ENCODE results near the gene CCL2.
"Not testable (repeated sequence)": the region's sequence is repeated elsewhere in the genome, so short reads cannot be mapped to it uniquely, and the experiment has no call there.

CCL2 gene

DNA sequence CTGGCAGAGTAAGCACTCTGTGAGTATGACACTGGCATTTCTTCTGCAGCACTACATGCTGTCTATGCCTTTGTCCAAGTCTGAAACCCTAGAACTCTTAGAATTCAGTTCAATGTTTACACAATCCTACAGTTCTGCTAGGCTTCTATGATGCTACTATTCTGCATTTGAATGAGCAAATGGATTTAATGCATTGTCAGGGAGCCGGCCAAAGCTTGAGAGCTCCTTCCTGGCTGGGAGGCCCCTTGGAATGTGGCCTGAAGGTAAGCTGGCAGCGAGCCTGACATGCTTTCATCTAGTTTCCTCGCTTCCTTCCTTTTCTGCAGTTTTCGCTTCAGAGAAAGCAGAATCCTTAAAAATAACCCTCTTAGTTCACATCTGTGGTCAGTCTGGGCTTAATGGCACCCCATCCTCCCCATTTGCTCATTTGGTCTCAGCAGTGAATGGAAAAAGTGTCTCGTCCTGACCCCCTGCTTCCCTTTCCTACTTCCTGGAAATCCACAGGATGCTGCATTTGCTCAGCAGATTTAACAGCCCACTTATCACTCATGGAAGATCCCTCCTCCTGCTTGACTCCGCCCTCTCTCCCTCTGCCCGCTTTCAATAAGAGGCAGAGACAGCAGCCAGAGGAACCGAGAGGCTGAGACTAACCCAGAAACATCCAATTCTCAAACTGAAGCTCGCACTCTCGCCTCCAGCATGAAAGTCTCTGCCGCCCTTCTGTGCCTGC, at the start of gene CCL2:
Gene CCL2 (plus strand): TSS at position 635 of the 730 bp plus-strand sequence. CDS start 65 bp downstream, at position 700.
- no peak for DNase-seq

DNA sequence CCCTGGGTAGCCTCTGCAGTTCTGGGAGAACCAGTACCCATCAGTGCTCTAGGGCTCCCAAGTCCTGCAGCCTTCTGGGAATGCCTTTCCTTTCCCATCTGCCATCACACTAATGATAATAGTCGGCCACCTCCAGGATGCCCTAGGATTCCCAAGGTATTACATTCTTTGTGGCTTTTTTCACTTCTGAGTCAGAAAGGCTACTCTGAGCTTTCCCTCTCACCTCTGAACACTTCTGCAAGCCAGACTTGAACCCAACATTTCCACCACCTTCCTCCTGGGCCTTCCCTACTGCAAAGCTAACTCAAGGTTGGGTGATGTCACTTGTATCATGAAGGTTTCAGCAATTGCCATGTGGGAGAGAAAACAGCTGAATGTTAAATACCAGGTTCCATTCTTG, 49.7 kb upstream of the CCL2 start:
- DNase-seq: no peak

GRCh38 chr17:34206569-34206968, 48.5 kb upstream of the CCL2 start:
- DNase-seq: no peak

GRCh38 chr17:34207572-34207971, 47.5 kb upstream of the CCL2 start:
- DNase-seq: no peak

- no peak for DNase-seq
These were observed 36.3 kb upstream of the CCL2 start for GRCh38 chr17:34218748-34219147.

DNA sequence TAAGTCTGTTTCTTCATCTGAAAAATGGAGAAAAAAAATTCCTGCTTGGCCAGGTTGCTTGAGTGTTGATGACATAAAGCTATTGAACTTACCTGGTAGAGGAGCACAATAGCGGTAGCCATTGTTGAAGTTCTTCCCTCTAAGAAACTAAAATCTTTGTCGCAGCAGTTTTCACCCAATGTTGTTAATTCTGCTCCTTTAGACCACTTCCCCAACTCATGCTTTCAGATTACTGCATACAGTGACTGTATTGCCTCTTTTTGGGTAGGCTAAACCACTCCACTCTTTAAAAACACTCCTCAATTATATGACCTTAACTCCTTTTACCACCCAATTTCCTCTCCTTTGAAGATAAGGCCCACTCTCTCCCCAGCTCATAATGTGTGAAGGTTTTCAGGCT, 35.7 kb upstream of the CCL2 start:
- DNase-seq: no peak

GRCh38 chr17:34220045-34220751, 34.9 kb upstream of the CCL2 start:
- no peak for DNase-seq

- DNase-seq: no peak
These were observed 34.2 kb upstream of the CCL2 start for GRCh38 chr17:34220752-34221395.

- no peak for DNase-seq
These were observed 33.7 kb upstream of the CCL2 start for GRCh38 chr17:34221411-34221810.

DNA sequence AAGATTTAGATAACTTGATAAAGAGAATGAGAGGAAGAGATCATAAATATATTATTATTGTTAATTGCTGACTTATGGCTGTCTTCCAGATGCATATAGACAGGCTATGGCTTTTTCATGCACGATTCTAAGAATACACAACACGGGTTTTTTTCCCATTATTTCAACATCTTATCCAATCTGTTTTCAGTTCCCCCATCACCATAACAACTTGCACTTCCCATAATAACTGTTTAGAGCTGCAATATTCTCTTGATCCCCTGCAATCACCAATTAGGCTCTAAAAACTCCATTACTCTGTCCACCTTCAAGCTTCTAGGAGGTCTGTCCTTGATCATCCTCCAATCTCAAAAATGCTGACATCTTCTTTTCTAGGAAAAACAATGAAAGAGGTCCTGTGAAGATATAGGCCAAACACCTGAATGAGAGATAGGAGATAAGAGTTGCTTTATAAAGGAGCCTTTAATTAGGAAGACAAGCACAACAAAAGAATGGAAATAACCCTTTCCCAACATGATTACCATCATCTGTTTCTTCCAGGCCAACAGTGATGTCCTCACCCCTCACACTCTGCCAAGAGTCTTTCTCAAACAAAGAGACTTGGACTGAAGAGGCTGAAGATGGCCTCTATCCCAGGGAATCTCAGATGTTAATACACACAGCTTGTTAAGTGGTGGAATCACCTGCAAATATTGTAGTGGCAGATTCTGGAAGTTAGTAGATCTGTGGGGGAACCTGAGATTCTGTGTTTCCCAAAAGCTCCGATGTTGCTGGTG, 32.2 kb upstream of the CCL2 start:
- no peak for DNase-seq

- no peak for DNase-seq
These were observed 30.0 kb upstream of the CCL2 start for GRCh38 chr17:34225046-34225445.

- no peak for DNase-seq
These were observed 28.9 kb upstream of the CCL2 start for GRCh38 chr17:34226011-34226743.

DNA sequence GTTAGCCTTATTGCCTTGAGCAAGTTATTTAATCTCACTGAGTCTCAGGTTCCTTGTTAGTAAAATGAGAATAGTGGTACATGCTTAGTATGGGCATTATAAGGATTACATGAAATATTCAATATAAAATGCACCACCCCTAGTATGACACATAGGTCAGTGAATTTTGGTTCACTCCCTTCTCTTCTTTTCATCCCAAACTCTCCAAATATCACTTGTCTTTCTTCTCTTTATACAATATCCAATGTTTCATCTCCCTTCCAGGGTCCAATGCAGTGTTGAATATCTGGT, 28.4 kb upstream of the CCL2 start:
- no peak for DNase-seq

GRCh38 chr17:34227293-34227692, 27.8 kb upstream of the CCL2 start:
- not testable (repeated sequence) for DNase-seq

DNA sequence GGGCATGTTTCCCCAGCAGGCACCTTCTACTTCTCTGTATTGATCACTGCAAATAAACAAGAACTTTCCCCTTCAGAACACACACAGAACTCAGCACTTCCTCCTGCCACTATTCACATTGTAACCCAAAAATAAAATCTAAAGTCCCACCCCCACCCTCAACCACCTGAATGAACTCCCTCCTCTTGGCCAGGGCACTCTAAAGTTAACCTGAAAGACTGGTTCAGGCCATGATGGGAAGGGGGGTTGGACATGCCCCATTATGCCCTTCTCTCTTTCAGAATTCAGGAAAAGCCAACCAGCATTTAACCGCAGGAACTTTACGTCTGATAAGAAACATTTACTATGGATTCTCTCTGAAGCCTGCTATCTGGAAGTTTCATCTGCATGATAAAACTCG, 27.4 kb upstream of the CCL2 start:
- DNase-seq: no peak

DNA sequence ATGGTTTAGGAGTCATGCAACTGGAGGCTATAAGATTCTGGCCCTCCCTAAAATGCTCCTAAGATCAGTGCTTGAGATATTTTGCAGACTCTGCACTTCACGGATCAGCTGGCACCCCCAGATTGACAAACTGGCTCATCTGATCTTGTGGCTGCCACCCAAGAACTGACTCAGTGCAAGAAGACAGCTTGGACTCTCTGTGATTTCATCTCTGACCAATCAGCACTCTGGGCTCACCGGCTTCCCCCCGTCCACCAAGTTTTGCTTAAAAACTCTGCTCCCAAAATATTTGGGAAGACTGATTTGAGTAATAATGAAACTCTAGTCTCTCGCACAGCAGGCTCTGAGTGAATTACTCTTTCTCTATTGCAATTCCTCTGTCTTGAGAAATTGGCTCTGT, 26.3 kb upstream of the CCL2 start:
- DNase-seq: no peak

DNA sequence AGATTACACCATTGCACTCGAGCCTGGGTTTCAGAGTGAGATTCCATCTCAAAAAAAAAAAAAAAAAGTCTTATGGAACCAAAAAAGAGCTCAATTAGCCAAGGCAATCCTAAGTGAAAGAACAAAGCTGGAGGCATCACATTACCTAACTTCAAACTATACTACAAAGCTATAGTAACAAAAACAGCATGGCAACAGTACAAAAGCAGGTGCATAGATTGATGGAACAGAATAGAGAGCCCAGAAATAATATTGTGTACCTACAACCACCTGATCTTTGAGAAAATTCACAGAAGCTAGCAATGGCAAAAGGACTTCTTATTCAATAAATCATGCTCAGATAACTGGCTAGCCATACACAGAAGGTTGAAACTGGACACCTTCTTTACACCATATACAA, 24.7 kb upstream of the CCL2 start:
- no peak for DNase-seq

DNA sequence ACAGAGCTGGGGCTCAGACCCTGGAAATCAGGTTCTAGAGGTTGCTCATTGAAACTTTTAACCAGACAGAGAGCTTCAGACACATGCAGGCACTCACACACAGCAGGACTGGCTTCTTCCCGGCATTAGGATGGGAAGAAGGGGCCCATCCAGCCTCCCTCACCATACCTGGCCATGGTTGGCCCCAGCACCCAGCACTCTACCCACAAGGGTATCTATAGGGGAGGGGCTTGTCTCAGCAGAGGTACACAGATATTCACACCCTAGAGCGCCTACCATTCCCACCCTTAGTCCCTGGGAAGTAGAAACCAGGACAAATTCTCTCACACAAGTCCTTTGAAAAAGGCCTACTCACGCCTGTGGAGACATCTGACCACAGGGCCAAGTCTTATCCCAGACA, 20.5 kb upstream of the CCL2 start:
- DNase-seq: no peak

DNA sequence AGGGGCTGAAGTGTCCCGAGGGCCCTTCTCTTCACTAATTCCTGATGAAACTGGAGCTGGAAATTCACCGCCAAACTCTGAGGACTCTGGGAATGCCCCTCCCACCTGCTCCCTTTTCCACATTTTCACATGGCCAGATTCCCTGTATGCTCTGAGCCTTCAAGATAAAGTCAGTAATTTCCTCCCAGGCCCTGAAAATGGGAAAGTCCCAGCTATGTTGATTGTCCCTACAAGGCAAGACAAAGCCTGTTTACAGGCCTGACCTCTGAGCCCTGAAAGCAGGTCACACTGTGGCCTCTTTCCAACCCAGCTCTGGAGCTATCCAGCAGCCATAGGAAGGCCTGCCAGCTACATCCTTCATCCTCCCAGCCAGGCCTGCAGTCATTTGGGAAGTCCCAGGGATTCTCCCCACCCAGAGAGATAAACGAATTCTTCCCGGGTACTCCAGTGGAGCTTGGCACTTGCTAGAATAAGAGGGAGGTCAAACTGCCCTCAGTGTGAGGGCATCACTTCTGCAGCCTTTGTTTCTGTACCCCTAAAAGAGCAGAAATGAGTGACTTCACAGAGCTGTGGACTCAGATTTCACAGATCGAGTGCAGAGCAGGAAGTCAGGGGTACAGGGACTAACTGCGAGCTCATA, 19.6 kb upstream of the CCL2 start:
- DNase-seq: no peak

GRCh38 chr17:34236281-34236892, 18.7 kb upstream of the CCL2 start:
- no peak for DNase-seq

DNA sequence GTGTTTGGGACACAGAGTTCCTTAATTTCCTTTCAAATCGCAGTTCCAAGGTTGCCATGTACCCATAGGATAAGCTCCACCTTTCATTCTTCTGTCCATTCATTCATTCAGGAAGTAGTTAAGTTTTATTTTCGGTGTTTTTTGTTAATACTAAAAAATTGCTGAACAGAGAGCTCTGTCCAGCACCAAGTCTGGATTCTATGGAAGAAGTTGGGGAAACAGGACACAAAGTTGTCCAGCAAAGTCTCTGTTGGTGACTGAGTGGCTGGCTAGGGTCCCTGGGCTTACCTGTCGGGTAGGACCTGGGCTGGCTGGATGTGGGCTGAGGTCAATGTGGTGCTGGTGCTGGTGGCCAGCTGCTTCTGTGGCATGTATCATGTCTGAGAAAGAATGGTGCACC, 17.6 kb upstream of the CCL2 start:
- no peak for DNase-seq

- no peak for DNase-seq
These were observed 14.0 kb upstream of the CCL2 start for GRCh38 chr17:34241062-34241461.
